HCT116 (cell line): ENCODE data around the gene UNKL. TPM values are rescaled to one million over a fixed set of nuclear protein-coding genes. Genes with fewer than 3 reads are reported as not detected.

Experiments
- ATAC-seq: fragments of 200-7000 bp; cut with Tn5 transposase; 2 replicates; pipeline ENCODE4 v1.9.1; 2020; ENCODE audit warnings: mild to moderate bottlenecking, moderate library complexity
- BruUV-seq: library from RNA; stranded (reverse); fragments of 400-500 nt; replicated peaks from 2 replicates; lab custom pipeline; 2021; lab: Mats Ljungman, UMichigan
- CTCF ChIA-PET: fragments of 300-600 bp; sonication (Branson Sonifier 250); formaldehyde crosslinking; loops from one replicate; lab custom pipeline; 2021; ENCODE audit warnings: antibody characterized with exemption; lab: Charles Lee
- POLR2A ChIA-PET: fragments of 300-600, 350-600 bp; sonication (Branson Sonifier 250); formaldehyde crosslinking; loops from one replicate; lab custom pipeline; 2021; ENCODE audit warnings: antibody characterized with exemption; lab: Charles Lee
- RAD21 ChIA-PET, 2 experiments: fragments of 300-600 bp; sonication (Branson Sonifier 250); formaldehyde crosslinking; loops; one replicate each; lab custom pipeline; 2023; ENCODE audit warnings: low total read pairs in 2 of 2; ENCODE audit not compliant: uncharacterized antibody in 2 of 2, unreplicated experiment in 2 of 2, low non-redundant PET in 1 of 2; lab: Charles Lee
- DNase-seq: peaks from one replicate; pipeline ENCODE4 v3.0.0-alpha.2; 2010; ENCODE audit warnings: low read depth, low spot score
- H2AFZ ChIP-seq: fragments of 200-600 bp; shearing (Covaris generic), sonication (generic); 2 replicates; pipeline ENCODE4 v1.6.1; 2017; ENCODE audit warnings: low read depth, mixed run types, mixed read lengths, antibody characterized with exemption, low read length; ENCODE audit not compliant: poor library complexity, severe bottlenecking
- H3K27ac ChIP-seq: 2 replicates; pipeline ENCODE4 v1.5.1; 2012; ENCODE audit warnings: low read depth, low read length
- H3K27me3 ChIP-seq: fragments of 200-600 bp; sonication (generic); 2 replicates; pipeline ENCODE4 v1.6.1; 2016; ENCODE audit warnings: mixed run types, low read length, mixed read lengths; ENCODE audit not compliant: insufficient read depth
- H3K36me3 ChIP-seq, 2 experiments: fragments of 200-500 bp in 1 of 2; fragments of 200-600 bp in 1 of 2; sonication (Bioruptor generic) in 1 of 2; sonication (generic) in 1 of 2; 2 replicates each; pipeline versions ENCODE4 v1.5.1 to v1.6.1; 2014 to 2016; ENCODE audit warnings: low read length in 2 of 2, inconsistent platforms in 1 of 2, mixed read lengths in 1 of 2, mixed run types in 1 of 2; ENCODE audit not compliant: insufficient read depth in 2 of 2, control insufficient read depth in 1 of 2
- H3K4me1 ChIP-seq, 2 experiments: fragments of 200-600 bp in 1 of 2; sonication (generic) in 1 of 2; 2 replicates each; pipeline versions ENCODE4 v1.5.1 to v1.6.1; 2012 to 2017; ENCODE audit warnings: low read length in 2 of 2, inconsistent platforms in 1 of 2, mild to moderate bottlenecking in 1 of 2, mixed read lengths in 1 of 2, mixed run types in 1 of 2, moderate library complexity in 1 of 2; ENCODE audit not compliant: insufficient read depth in 2 of 2, control insufficient read depth in 1 of 2
- H3K4me2 ChIP-seq: fragments of 200-600 bp; sonication (generic); 2 replicates; pipeline ENCODE4 v1.6.1; 2017; ENCODE audit warnings: mixed run types, low read length, mixed read lengths
- H3K4me3 ChIP-seq, 2 experiments: fragments of 200-600 bp in 1 of 2; sonication (generic) in 1 of 2; replicated peaks in 1 of 2; 2 replicates each; pipeline ENCODE4 v1.5.1; 2011 to 2016; ENCODE audit warnings: low read length in 2 of 2, control low read depth in 1 of 2, low read depth in 1 of 2, mild to moderate bottlenecking in 1 of 2, mixed read lengths in 1 of 2, mixed run types in 1 of 2
- H3K79me2 ChIP-seq: fragments of 200-600 bp; sonication (generic); 2 replicates; pipeline ENCODE4 v1.6.1; 2017; ENCODE audit warnings: mild to moderate bottlenecking, mixed run types, low read length, moderate library complexity, mixed read lengths; ENCODE audit not compliant: insufficient read depth
- H3K9ac ChIP-seq: fragments of 200-600 bp; sonication (generic); 2 replicates; pipeline ENCODE4 v1.6.1; 2016; ENCODE audit warnings: low read length, mixed read lengths
- H3K9me2 ChIP-seq: fragments of 200-600 bp; sonication (generic), shearing (Covaris generic); 2 replicates; pipeline ENCODE4 v1.6.1; 2017; ENCODE audit warnings: mixed run types, mild to moderate bottlenecking, moderate library complexity; ENCODE audit not compliant: insufficient read depth
- H3K9me3 ChIP-seq, 2 experiments: fragments of 200-500 bp in 1 of 2; fragments of 200-600 bp in 1 of 2; sonication (Bioruptor generic) in 1 of 2; sonication (generic) in 1 of 2; 2 replicates each; pipeline ENCODE4 v1.6.1; 2014 to 2017; ENCODE audit warnings: low read length in 2 of 2, mixed read lengths in 2 of 2, inconsistent platforms in 1 of 2, low read depth in 1 of 2, mild to moderate bottlenecking in 1 of 2, mixed run types in 1 of 2, moderate library complexity in 1 of 2; ENCODE audit not compliant: control insufficient read depth in 1 of 2, insufficient read depth in 1 of 2
- H4K20me1 ChIP-seq: fragments of 200-600 bp; sonication (generic), shearing (Covaris generic); 2 replicates; pipeline ENCODE4 v1.6.1; 2017; ENCODE audit warnings: mixed run types, mild to moderate bottlenecking, moderate library complexity; ENCODE audit not compliant: insufficient read depth
- ATF3 ChIP-seq: IDR thresholded peaks from 2 replicates; pipeline ENCODE4 v1.6.1; 2012
- CBX3 ChIP-seq: IDR thresholded peaks from 2 replicates; pipeline ENCODE4 v1.6.1; 2012; ENCODE audit warnings: low read depth
- CEBPB ChIP-seq: IDR thresholded peaks from 2 replicates; pipeline ENCODE4 v1.6.1; 2012; ENCODE audit warnings: low read depth
- CTCF ChIP-seq, 3 experiments: fragments of 200-600 bp in 1 of 3; sonication (generic) in 1 of 3; IDR thresholded peaks in 2 of 3; conservative IDR thresholded peaks in 1 of 3; 2 replicates each; pipeline ENCODE4 v1.5.1; 2012 to 2017; ENCODE audit warnings: low read depth in 2 of 3, low read length in 2 of 3, antibody characterized with exemption in 1 of 3, borderline replicate concordance in 1 of 3, control low read depth in 1 of 3, mild to moderate bottlenecking in 1 of 3, mixed read lengths in 1 of 3, mixed run types in 1 of 3, moderate library complexity in 1 of 3; ENCODE audit not compliant: insufficient read depth in 1 of 3
- EGR1 ChIP-seq: IDR thresholded peaks from 2 replicates; pipeline ENCODE4 v1.6.1; 2012; ENCODE audit warnings: low read depth
- ELF1 ChIP-seq: IDR thresholded peaks from 2 replicates; pipeline ENCODE4 v1.6.1; 2012; ENCODE audit warnings: low read depth, borderline replicate concordance
- FOSL1 ChIP-seq: IDR thresholded peaks from 2 replicates; pipeline ENCODE4 v1.6.1; 2012; ENCODE audit warnings: low read depth
- JUND ChIP-seq: IDR thresholded peaks from 2 replicates; pipeline ENCODE4 v1.6.1; 2012
- MAX ChIP-seq: IDR thresholded peaks from 2 replicates; pipeline ENCODE4 v1.6.1; 2012
- POLR2A ChIP-seq: IDR thresholded peaks from 2 replicates; pipeline ENCODE4 v1.7.0; 2011; ENCODE audit warnings: borderline replicate concordance; ENCODE audit not compliant: insufficient read depth, insufficient read length; ENCODE audit errors: extremely low read depth
- POLR2AphosphoS5 ChIP-seq: IDR thresholded peaks from 2 replicates; pipeline ENCODE4 v1.6.1; 2011; ENCODE audit warnings: mild to moderate bottlenecking, low read depth, low read length, moderate library complexity
- RAD21 ChIP-seq: IDR thresholded peaks from 2 replicates; pipeline ENCODE4 v1.6.1; 2012; ENCODE audit warnings: low read depth, mild to moderate bottlenecking
- REST ChIP-seq: IDR thresholded peaks from 2 replicates; pipeline ENCODE4 v1.6.1; 2012; ENCODE audit warnings: low read depth
- SIN3A ChIP-seq: IDR thresholded peaks from 2 replicates; pipeline ENCODE4 v1.6.1; 2012; ENCODE audit warnings: low read depth
- SP1 ChIP-seq: IDR thresholded peaks from 2 replicates; pipeline ENCODE4 v1.6.1; 2012; ENCODE audit warnings: low read depth
- SRF ChIP-seq: IDR thresholded peaks from 2 replicates; pipeline ENCODE4 v1.6.1; 2012; ENCODE audit warnings: low read depth
- TCF7L2 ChIP-seq: IDR thresholded peaks from 2 replicates; pipeline ENCODE4 v1.7.0; 2011; ENCODE audit warnings: borderline replicate concordance, inconsistent platforms; ENCODE audit not compliant: insufficient read depth, insufficient read length; ENCODE audit errors: extremely low read depth
- YY1 ChIP-seq: IDR thresholded peaks from 2 replicates; pipeline ENCODE4 v1.6.1; 2011; ENCODE audit warnings: low read length, low read depth, moderate library complexity, mild to moderate bottlenecking; ENCODE audit not compliant: insufficient replicate concordance; ENCODE audit errors: extremely low read depth
- ZBTB33 ChIP-seq: IDR thresholded peaks from 2 replicates; pipeline ENCODE4 v1.6.1; 2011; ENCODE audit warnings: mild to moderate bottlenecking, low read length, moderate library complexity; ENCODE audit not compliant: insufficient replicate concordance; ENCODE audit errors: extremely low read depth
- ZFX ChIP-seq: fragments of 450-650 bp; IDR thresholded peaks from 2 replicates; pipeline ENCODE4 v1.6.1; 2017
- intact Hi-C: fragments of 100-400 bp; cut with micrococcal nuclease; formaldehyde crosslinking; loops from 2 replicates; pipeline ENCODE4 v1.10.0; 2022
- total RNA-seq: library from RNA; stranded (reverse); gene quantifications from one replicate; pipeline ENCODE4 v1.2.1, GENCODE V29; 2021; ENCODE audit not compliant: unreplicated experiment

The UNKL gene
- total RNA-seq, 1 experiment from 2014 or later, result 24.9 TPM

- ATAC-seq (no peak), DNase-seq (no peak)
- H3K27ac ChIP-seq, result no peak overlapping the region
- no peak overlapping the region for H3K4me3 ChIP-seq
- CTCF ChIA-PET, result no interaction called here
- H3K79me2 ChIP-seq, result peaks cover 23% of the 10 kb centered on the region
- no TSS peak for BruUV-seq
- no peaks in the 10 kb centered on the region for H3K9me3 ChIP-seq
- POLR2A ChIA-PET, result no interaction called here
- H3K9ac ChIP-seq, result no peak overlapping the region
- H3K4me1 ChIP-seq, result peaks cover 12 to 22% of the 10 kb centered on the region in 2 experiments
- TF ChIP-seq ATF3 (no peak), FOSL1 (no peak), MAX (no peak), POLR2AphosphoS5 (no peak; the same call in 1 of the 2 replicates), ZBTB33 (no peak), CTCF (IDR thresholded peaks at IDR 0.05 in 2 of 3, conservative IDR thresholded peaks at IDR 0.05 in 1 of 3; ENCODE audit: borderline replicate concordance in 1 of 3, insufficient read depth in 1 of 3, low read depth in 2 of 3, low read length in 2 of 3) (no peak), RAD21 (no peak), EGR1 (no peak), YY1 (no peak), REST (no peak), CEBPB (no peak), TCF7L2 (no peak), ZFX (no peak), JUND (no peak), SIN3A (no peak), CBX3 (no peak), ELF1 (no peak), SP1 (no peak), SRF (no peak), POLR2A (no peak)
- TF ChIP-seq, all 23 proteins: peak for 0
- Histone ChIP-seq H2AFZ (no peak overlapping the region), H3K9me2 (no peaks in the 10 kb centered on the region), H3K27me3 (no peaks in the 10 kb centered on the region), H3K36me3 (peaks cover 0 to 9% of the 10 kb centered on the region in 2 experiments; a peak in 1 of 4 replicates), H3K4me2 (no peak overlapping the region), H4K20me1 (no peaks in the 10 kb centered on the region)
- RAD21 ChIA-PET, result no interaction called here
- intact Hi-C loops, result no loop called here
These were observed 67.1 kb downstream of the UNKL start for GRCh38 chr16:1347286-1347855.
